ENCODE measurements around the gene SPEM1. TPM values are rescaled to one million over a fixed set of nuclear protein-coding genes. Genes with fewer than 3 reads are reported as not detected.
A peak's percentile ranks its signal among the peaks of the same experiment; 100 is the strongest.

The SPEM1 gene
- total RNA-seq, 3 donors from 2014 or later = not detected

GRCh38 chr17:7431231-7431630 is 11.1 kb downstream of the SPEM1 start:
- peaks cover 0 to 3% of the 10 kb centered on the region in 2 donors for H3K4me1 ChIP-seq
- H3K27ac ChIP-seq = no peak overlapping the region
- TF ChIP-seq POLR2A (IDR thresholded peaks at IDR 0.05) (no peak), POLR2AphosphoS5 (IDR thresholded peaks at IDR 0.05) (no peak), CTCF (IDR thresholded peaks at IDR 0.05) (no peak)
- H3K9me3 ChIP-seq = no peaks in the 10 kb centered on the region
- no peaks in the 10 kb centered on the region for H3K27me3 ChIP-seq
- no peak for DNase-seq (ENCODE audit: low spot score in 2 of 2)
- intact Hi-C loops (cut with DNase I; ENCODE audit: low total_unique reads) = loop anchor here (10.0 kb wide), 2 partner anchors 54 to 76 kb away; partner anchors contain the start of genes KCTD11, POLR2A, SLC35G6 and TMEM95
- H3K36me3 ChIP-seq = no peaks in the 10 kb centered on the region
- no peak overlapping the region for H3K4me3 ChIP-seq

- Histone ChIP-seq H3K27me3 (no peaks in the 10 kb centered on the region), H3K9me3 (no peaks in the 10 kb centered on the region), H3K4me3 (no peak overlapping the region), H3K27ac (no peak overlapping the region), H3K4me1 (peaks cover 0 to 7% of the 10 kb centered on the region in 2 donors), H3K36me3 (no peaks in the 10 kb centered on the region)
- no peak for TF ChIP-seq CTCF (IDR thresholded peaks at IDR 0.05)
- no peak for TF ChIP-seq POLR2A (IDR thresholded peaks at IDR 0.05)
- TF ChIP-seq POLR2AphosphoS5 (IDR thresholded peaks at IDR 0.05) = no peak
- DNase-seq (ENCODE audit: low spot score in 2 of 2) = no peak
- intact Hi-C loops (cut with DNase I; ENCODE audit: low total_unique reads) = loop anchor here (10.0 kb wide), 2 partner anchors 53 to 77 kb away; partner anchors contain the start of genes KCTD11, POLR2A, SLC35G6 and TMEM95
Observed at GRCh38 chr17:7432296-7432695, 12.2 kb downstream of the SPEM1 start.

GRCh38 chr17:7435676-7436555 is 15.8 kb downstream of the SPEM1 start:
- H3K27ac ChIP-seq = peak overlapping the region; percentile 91 to 93
- H3K36me3 ChIP-seq = no peaks in the 10 kb centered on the region
- peaks cover 8 to 21% of the 10 kb centered on the region in 2 donors for H3K4me1 ChIP-seq
- TF ChIP-seq CTCF (IDR thresholded peaks at IDR 0.05) (no peak), POLR2A (IDR thresholded peaks at IDR 0.05) (no peak), POLR2AphosphoS5 (IDR thresholded peaks at IDR 0.05) (no peak)
- H3K27me3 ChIP-seq = no peaks in the 10 kb centered on the region
- peak overlapping the region; percentile 46 to 81 (median 62) for H3K4me3 ChIP-seq
- intact Hi-C loops (cut with DNase I; ENCODE audit: low total_unique reads) = loop anchor here (10.0 kb wide), 2 partner anchors 49 to 81 kb away; partner anchors contain the start of genes KCTD11, POLR2A, SLC35G6 and TMEM95
- peak in 1 of 2 donors; percentile 63 for DNase-seq (ENCODE audit: low spot score in 2 of 2)
- H3K9me3 ChIP-seq = no peaks in the 10 kb centered on the region

GRCh38 chr17:7436556-7437368 is 16.6 kb downstream of the SPEM1 start:
- peak overlapping the region; percentile 91 to 93 for H3K27ac ChIP-seq
- intact Hi-C loops (cut with DNase I; ENCODE audit: low total_unique reads) = loop anchor here (10.0 kb wide), 2 partner anchors 48 to 82 kb away; partner anchors contain the start of genes KCTD11, POLR2A, SLC35G6 and TMEM95
- H3K4me1 ChIP-seq = peaks cover 8 to 21% of the 10 kb centered on the region in 2 donors
- peak; percentile 81 to 82 for DNase-seq (ENCODE audit: low spot score in 2 of 2)
- no peaks in the 10 kb centered on the region for H3K27me3 ChIP-seq
- H3K36me3 ChIP-seq = no peaks in the 10 kb centered on the region
- peak overlapping the region; percentile 26 to 81 (median 62) for H3K4me3 ChIP-seq
- no peaks in the 10 kb centered on the region for H3K9me3 ChIP-seq
- peak in 2 of 3 donors; percentile 56 to 61 for TF ChIP-seq POLR2AphosphoS5 (IDR thresholded peaks at IDR 0.05)
- peak; percentile 57 to 89 (median 59) for TF ChIP-seq CTCF (IDR thresholded peaks at IDR 0.05)
- TF ChIP-seq POLR2A (IDR thresholded peaks at IDR 0.05) = no peak
